Mesendoderm (in vitro differentiated cells): ENCODE measurements around the gene CPXM2.

Source experiments
- DNase-seq: peaks from one replicate; pipeline ENCODE4 v3.0.0; 2013
- H2AK5ac ChIP-seq: 2 replicates; pipeline ENCODE4 v1.6.1; 2013; ENCODE audit warnings: low read length, inconsistent platforms
- H2BK120ac ChIP-seq: 2 replicates; pipeline ENCODE4 v1.6.1; 2013; ENCODE audit warnings: low read depth, mild to moderate bottlenecking, low read length, moderate library complexity, mixed read lengths
- H2BK15ac ChIP-seq: replicated peaks from 2 replicates; pipeline ENCODE4 v1.6.1; 2013; ENCODE audit warnings: low read depth, mild to moderate bottlenecking, moderate library complexity
- H2BK5ac ChIP-seq: 2 replicates; pipeline ENCODE4 v1.6.1; 2013; ENCODE audit warnings: low read length, inconsistent platforms
- H3K18ac ChIP-seq: 2 replicates; pipeline ENCODE4 v1.6.1; 2013; ENCODE audit warnings: mild to moderate bottlenecking, low read length, mixed read lengths
- H3K23ac ChIP-seq: one replicate; pipeline ENCODE4 v1.6.1; 2013; ENCODE audit warnings: low read length
- H3K27ac ChIP-seq: 2 replicates; pipeline ENCODE4 v1.5.1; 2013; ENCODE audit warnings: low read depth, mild to moderate bottlenecking, inconsistent platforms, low read length, moderate library complexity
- H3K27me3 ChIP-seq: 2 replicates; pipeline ENCODE4 v1.6.1; 2013; ENCODE audit warnings: low read length, control low read depth, mild to moderate bottlenecking, inconsistent platforms; ENCODE audit not compliant: insufficient read depth, poor library complexity
- H3K36me3 ChIP-seq: 2 replicates; pipeline ENCODE4 v1.6.1; 2013; ENCODE audit warnings: low read length, inconsistent platforms; ENCODE audit not compliant: control insufficient read depth, insufficient read depth
- H3K4ac ChIP-seq: one replicate; pipeline ENCODE4 v1.6.1; 2013; ENCODE audit warnings: low read depth, mild to moderate bottlenecking, low read length, moderate library complexity
- H3K4me1 ChIP-seq: 2 replicates; pipeline ENCODE4 v1.6.1; 2013; ENCODE audit warnings: low read depth, low read length, inconsistent platforms; ENCODE audit not compliant: control insufficient read depth
- H3K4me2 ChIP-seq: 2 replicates; pipeline ENCODE4 v1.6.1; 2013; ENCODE audit warnings: low read length
- H3K4me3 ChIP-seq: 2 replicates; pipeline ENCODE4 v1.5.1; 2013; ENCODE audit warnings: mild to moderate bottlenecking, low read length
- H3K56ac ChIP-seq: one replicate; pipeline ENCODE4 v1.6.1; 2013; ENCODE audit warnings: low read length
- H3K79me1 ChIP-seq: 2 replicates; pipeline ENCODE4 v1.6.1; 2013; ENCODE audit warnings: low read length, inconsistent platforms
- H3K79me2 ChIP-seq: 2 replicates; pipeline ENCODE4 v1.6.1; 2013; ENCODE audit warnings: mild to moderate bottlenecking, low read length; ENCODE audit not compliant: control insufficient read depth, insufficient read depth
- H3K9ac ChIP-seq: 2 replicates; pipeline ENCODE4 v1.6.1; 2013; ENCODE audit warnings: low read length, inconsistent platforms
- H4K5ac ChIP-seq: one replicate; pipeline ENCODE4 v1.6.1; 2013; ENCODE audit warnings: low read length
- H4K8ac ChIP-seq: one replicate; pipeline ENCODE4 v1.6.1; 2013; ENCODE audit warnings: low read depth, mild to moderate bottlenecking, control low read depth, low read length, moderate library complexity
- WGBS: extraction: QIAGEN DNeasy Blood & Tissue Kit; methylation state at CpG from one replicate; pipeline ENCODE4 v1.1.7; 2013; ENCODE audit warnings: low lambda C conversion rate, missing lambda C conversion rate; ENCODE audit not compliant: insufficient coverage; ENCODE audit errors: extremely low coverage; 5-methylcytosine and 5-hydroxymethylcytosine counted together

CPXM2 gene

GRCh38 chr10:123772645-123773508 lies 118.7 kb downstream of the CPXM2 start:
- Histone ChIP-seq H2AK5ac (no peak overlapping the region), H3K23ac (no peak overlapping the region), H3K27me3 (no peaks in the 10 kb centered on the region), H2BK5ac (no peak overlapping the region), H3K9ac (no peak overlapping the region), H3K56ac (no peak overlapping the region), H3K27ac (no peak overlapping the region), H3K4me2 (no peak overlapping the region), H2BK120ac (no peak overlapping the region), H3K4me3 (no peak overlapping the region), H3K79me1 (no peaks in the 10 kb centered on the region), H4K8ac (no peak overlapping the region), H3K36me3 (no peaks in the 10 kb centered on the region), H3K4ac (no peak overlapping the region), H2BK15ac (no peak overlapping the region), H4K5ac (no peak overlapping the region), H3K4me1 (no peaks in the 10 kb centered on the region), H3K18ac (no peak overlapping the region), H3K79me2 (no peaks in the 10 kb centered on the region)
- DNase-seq: peak; percentile 56
- no CpG with 5 or more reads among the region's 3 CpGs for WGBS

- Histone ChIP-seq H4K5ac (no peak overlapping the region), H3K4ac (no peak overlapping the region), H3K18ac (no peak overlapping the region), H3K23ac (no peak overlapping the region), H3K79me2 (no peaks in the 10 kb centered on the region), H3K4me2 (no peak overlapping the region), H3K4me3 (no peak overlapping the region), H3K56ac (no peak overlapping the region), H3K27me3 (no peaks in the 10 kb centered on the region), H2AK5ac (no peak overlapping the region), H2BK120ac (no peak overlapping the region), H3K27ac (no peak overlapping the region), H3K36me3 (no peaks in the 10 kb centered on the region), H2BK15ac (no peak overlapping the region), H3K4me1 (no peaks in the 10 kb centered on the region), H3K79me1 (no peaks in the 10 kb centered on the region), H4K8ac (no peak overlapping the region), H3K9ac (no peak overlapping the region), H2BK5ac (no peak overlapping the region)
- no CpG with 5 or more reads among the region's 4 CpGs for WGBS
- peak; percentile 38 for DNase-seq
Observed at GRCh38 chr10:123771877-123772644, 119.5 kb downstream of the CPXM2 start.

DNA sequence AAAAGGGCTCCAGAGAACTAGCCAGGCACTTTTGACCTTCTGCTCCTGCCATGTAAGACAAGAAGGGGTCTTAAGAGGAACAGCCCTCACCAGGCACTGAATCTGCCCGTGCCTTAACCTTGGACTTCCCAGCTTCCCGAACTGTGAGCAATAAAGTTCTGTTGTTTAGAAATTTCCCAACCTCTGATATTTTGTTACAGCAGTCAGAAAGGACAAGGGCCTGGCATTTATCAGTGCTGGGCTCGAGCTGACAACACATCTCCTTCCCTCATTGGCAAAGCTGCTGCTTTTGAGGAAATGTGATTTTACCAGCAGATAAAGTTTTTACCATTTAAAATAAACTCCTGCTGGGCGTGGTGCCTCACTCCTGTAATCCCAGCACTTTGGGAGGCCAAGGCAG lies 122.0 kb downstream of the CPXM2 start:
- Histone ChIP-seq H2BK15ac (no peak overlapping the region), H3K79me2 (no peaks in the 10 kb centered on the region), H2BK5ac (no peak overlapping the region), H3K4me3 (no peak overlapping the region), H3K18ac (no peak overlapping the region), H3K27ac (no peak overlapping the region), H2BK120ac (no peak overlapping the region), H3K79me1 (no peaks in the 10 kb centered on the region), H3K4me1 (no peaks in the 10 kb centered on the region), H3K4ac (no peak overlapping the region), H3K9ac (no peak overlapping the region), H3K4me2 (no peak overlapping the region), H3K56ac (no peak overlapping the region), H2AK5ac (no peak overlapping the region), H3K36me3 (no peaks in the 10 kb centered on the region), H3K23ac (no peak overlapping the region), H4K8ac (no peak overlapping the region), H3K27me3 (no peaks in the 10 kb centered on the region), H4K5ac (no peak overlapping the region)
- DNase-seq: no peak
- no CpG with 5 or more reads among the region's 4 CpGs for WGBS

- H2BK5ac ChIP-seq: no peak overlapping the region
- WGBS: no CpG with 5 or more reads among the region's 8 CpGs
Observed at GRCh38 chr10:123766761-123767160, 124.8 kb downstream of the CPXM2 start.

GRCh38 chr10:123766012-123766411 lies 125.6 kb downstream of the CPXM2 start:
- Histone ChIP-seq H3K4me2 (no peak overlapping the region), H3K79me2 (no peaks in the 10 kb centered on the region), H3K56ac (no peak overlapping the region), H3K23ac (no peak overlapping the region), H2BK15ac (no peak overlapping the region), H3K18ac (no peak overlapping the region), H3K4me1 (no peaks in the 10 kb centered on the region), H2BK5ac (no peak overlapping the region), H3K27me3 (no peaks in the 10 kb centered on the region), H3K4me3 (no peak overlapping the region), H4K8ac (no peak overlapping the region), H3K4ac (no peak overlapping the region), H3K36me3 (no peaks in the 10 kb centered on the region), H2AK5ac (no peak overlapping the region), H3K79me1 (no peaks in the 10 kb centered on the region), H4K5ac (no peak overlapping the region), H2BK120ac (no peak overlapping the region), H3K9ac (no peak overlapping the region), H3K27ac (no peak overlapping the region)
- WGBS: no CpG with 5 or more reads among the region's 3 CpGs
- DNase-seq: no peak

More at GRCh38 chr10:123766761-123767160, 124.8 kb downstream of the CPXM2 start:
- no peaks in the 10 kb centered on the region for H3K79me2 ChIP-seq
- no peak overlapping the region for H2BK120ac ChIP-seq
- H3K4me2 ChIP-seq: no peak overlapping the region
- no peaks in the 10 kb centered on the region for H3K79me1 ChIP-seq
- H3K23ac ChIP-seq: no peak overlapping the region
- no peaks in the 10 kb centered on the region for H3K4me1 ChIP-seq
- H2AK5ac ChIP-seq: no peak overlapping the region
- DNase-seq: no peak
- no peak overlapping the region for H3K4me3 ChIP-seq
- no peak overlapping the region for H3K18ac ChIP-seq
- H3K4ac ChIP-seq: no peak overlapping the region
- no peaks in the 10 kb centered on the region for H3K36me3 ChIP-seq
- no peak overlapping the region for H3K56ac ChIP-seq
- H3K27me3 ChIP-seq: no peaks in the 10 kb centered on the region
- H3K27ac ChIP-seq: no peak overlapping the region
- H2BK15ac ChIP-seq: no peak overlapping the region
- no peak overlapping the region for H4K8ac ChIP-seq
- H3K9ac ChIP-seq: no peak overlapping the region
- no peak overlapping the region for H4K5ac ChIP-seq
